ENCODE measurements around the gene PNMA8C.

DNA sequence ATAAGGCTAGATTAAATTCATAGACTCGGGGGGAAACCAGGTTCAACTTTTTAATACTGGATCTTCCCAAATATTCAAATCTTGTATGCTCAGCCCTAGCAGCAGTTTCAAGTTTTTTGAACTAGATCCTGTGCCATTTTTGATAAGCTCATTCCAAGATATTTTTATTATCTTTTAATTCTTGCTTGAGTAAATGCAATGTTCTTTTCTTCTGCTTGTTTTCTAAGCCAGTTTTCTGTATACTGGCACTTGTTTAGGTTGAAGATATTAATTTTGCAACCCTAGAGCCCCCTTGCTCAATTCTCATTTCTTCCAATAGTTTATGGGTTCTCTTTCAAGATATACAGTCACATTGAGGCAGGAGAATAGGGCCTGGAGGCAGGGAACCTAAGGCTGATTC is 13.1 kb upstream of the PNMA8C start:
- TF ChIP-seq, protein P1, sequence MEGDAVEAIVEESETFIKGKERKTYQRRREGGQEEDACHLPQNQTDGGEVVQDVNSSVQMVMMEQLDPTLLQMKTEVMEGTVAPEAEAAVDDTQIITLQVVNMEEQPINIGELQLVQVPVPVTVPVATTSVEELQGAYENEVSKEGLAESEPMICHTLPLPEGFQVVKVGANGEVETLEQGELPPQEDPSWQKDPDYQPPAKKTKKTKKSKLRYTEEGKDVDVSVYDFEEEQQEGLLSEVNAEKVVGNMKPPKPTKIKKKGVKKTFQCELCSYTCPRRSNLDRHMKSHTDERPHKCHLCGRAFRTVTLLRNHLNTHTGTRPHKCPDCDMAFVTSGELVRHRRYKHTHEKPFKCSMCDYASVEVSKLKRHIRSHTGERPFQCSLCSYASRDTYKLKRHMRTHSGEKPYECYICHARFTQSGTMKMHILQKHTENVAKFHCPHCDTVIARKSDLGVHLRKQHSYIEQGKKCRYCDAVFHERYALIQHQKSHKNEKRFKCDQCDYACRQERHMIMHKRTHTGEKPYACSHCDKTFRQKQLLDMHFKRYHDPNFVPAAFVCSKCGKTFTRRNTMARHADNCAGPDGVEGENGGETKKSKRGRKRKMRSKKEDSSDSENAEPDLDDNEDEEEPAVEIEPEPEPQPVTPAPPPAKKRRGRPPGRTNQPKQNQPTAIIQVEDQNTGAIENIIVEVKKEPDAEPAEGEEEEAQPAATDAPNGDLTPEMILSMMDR (tag by site-specific recombination; IDR thresholded peaks at IDR 0.05): no peak
- no peak for TF ChIP-seq GLIS1 (tag by site-specific recombination; IDR thresholded peaks at IDR 0.05)

All from HEK293 (cell line).